HepG2 (cell line): ENCODE measurements around the gene KLHL28. TPM values are rescaled to one million over a fixed set of nuclear protein-coding genes. Genes with fewer than 3 reads are reported as not detected.

Experiments used
- ATAC-seq: fragments of 200-7000 bp; cut with Tn5 transposase; 3 replicates; pipeline ENCODE4 v1.9.1; 2020; ENCODE audit warnings: mild to moderate bottlenecking, moderate library complexity
- BruUV-seq: library from RNA; stranded (reverse); fragments of 400-500 nt; replicated peaks from 2 replicates; lab custom pipeline; 2021; lab: Mats Ljungman, UMichigan
- CTCF ChIA-PET: fragments of 300-600 bp; formaldehyde crosslinking; extraction: SDS; loops from one replicate; lab custom pipeline; 2021; ENCODE audit warnings: low total read pairs, inconsistent platforms, low intra/inter-chr PET ratio; lab: Yijun Ruan, JAX
- POLR2A ChIA-PET: fragments of 350-600 bp; sonication (Branson Sonifier 250); formaldehyde crosslinking; loops from one replicate; lab custom pipeline; 2020; ENCODE audit warnings: antibody characterized with exemption, inconsistent platforms; lab: Yijun Ruan, JAX
- DNase-seq: peaks from one replicate; pipeline ENCODE4 v3.0.0-alpha.2; 2015; ENCODE audit warnings: low spot score
- FAIRE-seq: peaks from 3 replicates; lab custom pipeline; 2011; peaks lifted over from hg19 to GRCh38; lab: Jason Lieb, UNC
- H2AFZ ChIP-seq: one replicate; pipeline ENCODE4 v1.6.1; 2011; ENCODE audit warnings: low read length, inconsistent platforms
- H3K27ac ChIP-seq: fragments of 300-600 bp; 3 replicates; pipeline ENCODE4 v1.8.0; 2011; ENCODE audit warnings: mixed run types, mild to moderate bottlenecking, mixed read lengths, low read length, inconsistent platforms; ENCODE audit not compliant: insufficient read depth; ENCODE audit errors: extremely low read length
- H3K27me3 ChIP-seq, 2 experiments: fragments of 200-600 bp in 1 of 2; 2 replicates in 1 of 2; 3 replicates in 1 of 2; pipeline versions ENCODE4 v1.6.0 to v1.8.0; 2011; ENCODE audit warnings: low read length in 2 of 2, mild to moderate bottlenecking in 2 of 2, moderate library complexity in 2 of 2, inconsistent platforms in 1 of 2; ENCODE audit not compliant: insufficient read depth in 2 of 2, control insufficient read depth in 1 of 2
- H3K36me3 ChIP-seq, 2 experiments: fragments of 200-600 bp in 1 of 2; replicated peaks in 1 of 2; 2 replicates in 1 of 2; 3 replicates in 1 of 2; pipeline versions ENCODE4 v1.5.1 to v1.8.0; 2011; ENCODE audit warnings: low read length in 2 of 2, inconsistent platforms in 1 of 2; ENCODE audit not compliant: insufficient read depth in 2 of 2, control insufficient read depth in 1 of 2
- H3K4me1 ChIP-seq: 2 replicates; pipeline ENCODE4 v1.5.1; 2012; ENCODE audit warnings: low read length, inconsistent platforms; ENCODE audit not compliant: insufficient read depth
- H3K4me2 ChIP-seq: 2 replicates; pipeline ENCODE4 v1.6.0; 2011; ENCODE audit warnings: low read depth, low read length, inconsistent platforms
- H3K4me3 ChIP-seq, 3 experiments: fragments of 200-600 bp in 1 of 3; sonication (generic), shearing (Covaris generic) in 1 of 3; replicated peaks in 1 of 3; 2 replicates each; pipeline ENCODE4 v1.5.1; 2011 to 2016; ENCODE audit warnings: low read length in 3 of 3, inconsistent platforms in 2 of 3, low read depth in 2 of 3, mild to moderate bottlenecking in 2 of 3, control low read depth in 1 of 3, mixed read lengths in 1 of 3; ENCODE audit not compliant: insufficient read depth in 1 of 3
- H3K79me2 ChIP-seq: one replicate; pipeline ENCODE4 v1.6.1; 2011; ENCODE audit warnings: low read length, inconsistent platforms; ENCODE audit not compliant: insufficient read depth
- H3K9ac ChIP-seq: 2 replicates; pipeline ENCODE4 v1.6.0; 2011; ENCODE audit warnings: mild to moderate bottlenecking, low read depth, low read length, inconsistent platforms; ENCODE audit not compliant: insufficient read depth
- H3K9me3 ChIP-seq: 2 replicates; pipeline ENCODE4 v1.5.1; 2012; ENCODE audit warnings: mild to moderate bottlenecking, low read length
- H4K20me1 ChIP-seq: 2 replicates; pipeline ENCODE4 v1.6.0; 2011; ENCODE audit warnings: inconsistent platforms, mild to moderate bottlenecking, low read length, moderate library complexity; ENCODE audit not compliant: insufficient read depth
- ASH2L ChIP-seq: fragments of 300-600, 200-600 bp; sonication (generic); IDR thresholded peaks from 2 replicates; pipeline ENCODE4 v1.7.0; 2017; ENCODE audit warnings: low read depth, mild to moderate bottlenecking, moderate library complexity, mixed read lengths, low read length; ENCODE audit not compliant: insufficient read length
- BRF2 ChIP-seq: sonication (generic); formaldehyde crosslinking; IDR thresholded peaks from 2 replicates; pipeline ENCODE4 v1.8.1; 2022; ENCODE audit warnings: mild to moderate bottlenecking, missing genetic modification reagents
- CBX1 ChIP-seq: IDR thresholded peaks from one replicate; pipeline ENCODE4 v1.6.1; 2016; ENCODE audit warnings: antibody characterized with exemption, low read depth
- CHD4 ChIP-seq: fragments of 200-600 bp; sonication (generic); IDR thresholded peaks from 2 replicates; pipeline ENCODE4 v1.7.0; 2017; ENCODE audit warnings: mild to moderate bottlenecking, low read length, borderline replicate concordance
- DR1 ChIP-seq: sonication (generic); formaldehyde crosslinking; IDR thresholded peaks from 2 replicates; pipeline ENCODE4 v1.8.0; 2021; ENCODE audit warnings: mild to moderate bottlenecking, missing genetic modification reagents, inconsistent platforms
- HDAC6 ChIP-seq: fragments of 200-600 bp; sonication (generic); IDR thresholded peaks from 2 replicates; pipeline ENCODE4 v1.7.0; 2017; ENCODE audit warnings: mild to moderate bottlenecking, antibody characterized with exemption, low read length, low read depth
- IKZF1 ChIP-seq: fragments of 450-650 bp; IDR thresholded peaks from 2 replicates; pipeline ENCODE4 v1.7.1; 2016
- NFE2L2 ChIP-seq: fragments of 150-350 bp; IDR thresholded peaks from 2 replicates; pipeline ENCODE4 v1.6.1; 2014; ENCODE audit warnings: low read length
- SCMH1 ChIP-seq: sonication (generic); formaldehyde crosslinking; IDR thresholded peaks from 2 replicates; pipeline ENCODE4 v1.9.0; 2021; ENCODE audit warnings: missing genetic modification reagents, mild to moderate bottlenecking, borderline replicate concordance
- TSC22D2 ChIP-seq: sonication (generic); formaldehyde crosslinking; IDR thresholded peaks from 2 replicates; pipeline ENCODE4 v1.5.1; 2020; ENCODE audit warnings: missing genetic modification reagents, mild to moderate bottlenecking, borderline replicate concordance
- ZBTB26 ChIP-seq: IDR thresholded peaks from 2 replicates; pipeline ENCODE4 v1.6.1; 2016; ENCODE audit warnings: missing compliant biosample characterization, missing genetic modification reagents, borderline replicate concordance
- ZBTB7B ChIP-seq: sonication (generic); formaldehyde crosslinking; IDR thresholded peaks from 2 replicates; pipeline ENCODE4 v1.4.0; 2020; ENCODE audit warnings: missing genetic modification reagents
- ZEB1 ChIP-seq: IDR thresholded peaks from 2 replicates; pipeline ENCODE4 v1.6.1; 2012; ENCODE audit warnings: mild to moderate bottlenecking, low read depth, inconsistent platforms; ENCODE audit not compliant: insufficient replicate concordance
- ZNF605 ChIP-seq: sonication (generic); formaldehyde crosslinking; IDR thresholded peaks from 2 replicates; pipeline ENCODE4 v1.8.0; 2022; ENCODE audit warnings: mild to moderate bottlenecking, missing genetic modification reagents
- ZNF850 ChIP-seq: sonication (generic); formaldehyde crosslinking; conservative IDR thresholded peaks from 2 replicates; pipeline ENCODE4 v1.9.0; 2021; ENCODE audit warnings: mild to moderate bottlenecking, missing genetic modification reagents
- ZNF878 ChIP-seq: sonication (generic); formaldehyde crosslinking; IDR thresholded peaks from 2 replicates; pipeline ENCODE4 v1.8.1; 2023; ENCODE audit warnings: mild to moderate bottlenecking, missing genetic modification reagents, moderate library complexity
- WGBS: methylation state at CpG from one replicate; pipeline ENCODE4 v1.1.6; 2017; ENCODE audit warnings: low lambda C conversion rate; 5-methylcytosine and 5-hydroxymethylcytosine counted together
- in situ Hi-C: cut with HindIII; loops from 2 replicates; pipeline ENCODE4 v1.10.0; 2017; ENCODE audit warnings: low pct_unique_long_range_greater_than_20kb; ENCODE audit not compliant: extremely low pct_ligation_motif_present
- intact Hi-C: fragments of 100-400 bp; cut with micrococcal nuclease; formaldehyde crosslinking; loops from one replicate; pipeline ENCODE4 v1.10.0; 2022; ENCODE audit not compliant: unreplicated experiment
- polyA plus RNA-seq, 8 experiments: library from polyadenylated mRNA; depleted of rRNA in 3 of 8; stranded (reverse) in 7 of 8; unstranded in 1 of 8; fragments of >200 nt; fragmentation: Illumina TruSeq in 4 of 8; extraction: Trizol in 4 of 8; gene quantifications; 2 replicates each; pipeline versions ENCODE4 v1.2.1 to v1.2.3, GENCODE V29; 2011 to 2016; ENCODE audit warnings: low read depth in 4 of 8, missing spikeins in 1 of 8, mixed read lengths in 1 of 8; ENCODE audit not compliant: insufficient read depth in 1 of 8
- total RNA-seq, 5 experiments: library from RNA; depleted of rRNA; stranded (reverse); fragments of >200 nt; fragmentation: Illumina TruSeq; extraction: Trizol; gene quantifications; 2 replicates each; pipeline ENCODE4 v1.2.3, GENCODE V29; 2016; ENCODE audit warnings: low read depth in 1 of 5

Gene KLHL28
- total and polyA plus RNA-seq, 2 of the 13 experiments (the other 11 are each of a cell fraction or from before 2014, with no cell fraction given): 3.4 to 6.6 TPM

DNA sequence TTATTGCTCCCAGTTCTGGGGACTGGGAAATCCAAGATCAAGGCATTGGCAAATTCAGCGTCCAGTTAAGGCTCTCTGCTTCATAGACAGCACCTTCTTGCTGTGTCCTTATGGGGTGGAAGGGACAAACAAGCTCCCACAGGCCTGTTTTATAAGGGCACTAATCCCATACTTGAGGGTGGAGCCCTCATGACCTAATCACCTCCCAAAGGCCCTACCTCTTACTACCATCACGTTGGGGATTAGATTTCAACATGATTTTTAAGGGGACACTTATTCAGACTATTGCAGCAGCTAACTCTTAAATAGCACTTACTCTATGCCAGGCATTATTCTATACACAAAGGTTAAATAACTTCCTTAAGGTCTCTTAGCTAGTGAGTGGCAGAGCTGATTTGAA, 17.5 kb upstream of the KLHL28 start:
- Histone ChIP-seq H3K4me1 (no peaks in the 10 kb centered on the region), H3K4me3 (no peak overlapping the region), H3K36me3 (no peaks in the 10 kb centered on the region), H3K79me2 (peaks cover 30% of the 10 kb centered on the region), H3K27me3 (no peaks in the 10 kb centered on the region), H3K27ac (no peak overlapping the region), H3K4me2 (no peak overlapping the region), H2AFZ (no peak overlapping the region)
- ChIA-PET POLR2A (no interaction called here), CTCF (no interaction called here)
- no TSS peak for BruUV-seq
- WGBS: 100% methylated on average over 2 of the region's 2 CpGs
- ATAC-seq: no peak
- in situ Hi-C loops (no loop called here), intact Hi-C loops (no loop called here)
- no peak for DNase-seq
- no peak for TF ChIP-seq ASH2L
- TF ChIP-seq HDAC6: no peak
- TF ChIP-seq ZEB1: no peak
- no peak for TF ChIP-seq SCMH1 (CRISPR knock-in tag)
- no peak for TF ChIP-seq CHD4
- TF ChIP-seq NFE2L2: no peak
- TF ChIP-seq ZBTB7B (CRISPR knock-in tag): no peak
- no peak for TF ChIP-seq ZNF878 (CRISPR knock-in tag)
- no peak for TF ChIP-seq ZBTB26 (CRISPR knock-in tag)
- no peak for TF ChIP-seq BRF2
- no peak for TF ChIP-seq DR1
- no peak for TF ChIP-seq IKZF1
- no peak for TF ChIP-seq ZNF850 (CRISPR knock-in tag)
- no peak for TF ChIP-seq TSC22D2 (CRISPR knock-in tag)
- no peak for TF ChIP-seq ZNF605 (CRISPR knock-in tag)
- no peak for TF ChIP-seq CBX1
- TF ChIP-seq, all 625 proteins: peak for 0
- no peak for FAIRE-seq
- no peak overlapping the region for H3K9ac ChIP-seq
- no peaks in the 10 kb centered on the region for H3K9me3 ChIP-seq
- no peaks in the 10 kb centered on the region for H4K20me1 ChIP-seq
